Prostate gland (tissue), 2 donors: ENCODE data around the gene KLF11. TPM values are rescaled to one million over a fixed set of nuclear protein-coding genes. Genes with fewer than 3 reads are reported as not detected.

Source experiments
- DNase-seq: peaks from one replicate; pipeline ENCODE4 v3.0.0-alpha.2; 2019; ENCODE audit warnings: low spot score
- H3K27ac ChIP-seq, 2 donors: fragments of 200-600 bp; sonication (generic); 2 replicates each; pipeline ENCODE4 v1.5.1; 2017 to 2019
- H3K27me3 ChIP-seq: fragments of 200-600 bp; sonication (generic); replicated peaks from 2 replicates; pipeline ENCODE4 v1.5.1; 2019; ENCODE audit not compliant: insufficient read depth
- H3K36me3 ChIP-seq, 2 donors: fragments of 200-600 bp; sonication (generic); 1 replicate in 1 of 2; 2 replicates in 1 of 2; pipeline versions ENCODE4 v1.5.1 to v1.8.1; 2017 to 2019
- H3K4me1 ChIP-seq: fragments of 200-600 bp; sonication (generic); replicated peaks from 2 replicates; pipeline ENCODE4 v1.5.1; 2019
- H3K4me3 ChIP-seq, 2 donors: fragments of 200-600 bp; sonication (generic); 2 replicates each; pipeline ENCODE4 v1.5.1; 2017 to 2019
- H3K9me3 ChIP-seq: fragments of 200-600 bp; sonication (generic); 2 replicates; pipeline ENCODE4 v1.5.1; 2017
- CTCF ChIP-seq, 4 experiments: fragments of 200-600 bp in 2 of 4; fragments of 450-650 bp in 2 of 4; sonication (generic) in 2 of 4; IDR thresholded peaks; 1 replicate in 3 of 4; 2 replicates in 1 of 4; pipeline ENCODE4 v1.5.1; 2016 to 2019; ENCODE audit warnings: antibody characterized with exemption in 4 of 4, mild to moderate bottlenecking in 2 of 4, moderate library complexity in 2 of 4
- POLR2A ChIP-seq: fragments of 450-650 bp; IDR thresholded peaks from one replicate; pipeline ENCODE4 v1.6.1; 2016; ENCODE audit warnings: antibody characterized with exemption, mild to moderate bottlenecking
- POLR2AphosphoS5 ChIP-seq: sonication (generic); formaldehyde crosslinking; IDR thresholded peaks from one replicate; pipeline ENCODE4 v1.6.1; 2017; ENCODE audit warnings: antibody characterized with exemption
- WGBS: methylation state at CpG from one replicate; pipeline ENCODE4 v1.1.5; 2018; 5-methylcytosine and 5-hydroxymethylcytosine counted together
- intact Hi-C: fragments of 100-400 bp; cut with DNase I; formaldehyde crosslinking; loops from one replicate; pipeline ENCODE4 v1.14.2; 2022
- total RNA-seq, 2 donors: library from RNA; depleted of rRNA; stranded (reverse); fragments of >200 nt; gene quantifications; one replicate each; pipeline ENCODE4 v1.1.0, GENCODE V29; 2016

The KLF11 gene
- total RNA-seq, 2 donors from 2014 or later, result 4.3 to 37.9 TPM

GRCh38 chr2:10075101-10075500 lies 31.8 kb downstream of the KLF11 start:
- H3K4me1 ChIP-seq, result no peaks in the 10 kb centered on the region
- no peak overlapping the region for H3K27ac ChIP-seq
- TF ChIP-seq POLR2AphosphoS5 (no peak), CTCF (IDR thresholded peaks at IDR 0.05) (no peak), POLR2A (no peak)
- no peaks in the 10 kb centered on the region for H3K36me3 ChIP-seq
- H3K4me3 ChIP-seq, result no peak overlapping the region
- H3K9me3 ChIP-seq, result no peaks in the 10 kb centered on the region
- DNase-seq, result no peak
- 73% methylated on average over 13 of the region's 13 CpGs for WGBS
- intact Hi-C loops, result no loop called here
- no peaks in the 10 kb centered on the region for H3K27me3 ChIP-seq

DNA sequence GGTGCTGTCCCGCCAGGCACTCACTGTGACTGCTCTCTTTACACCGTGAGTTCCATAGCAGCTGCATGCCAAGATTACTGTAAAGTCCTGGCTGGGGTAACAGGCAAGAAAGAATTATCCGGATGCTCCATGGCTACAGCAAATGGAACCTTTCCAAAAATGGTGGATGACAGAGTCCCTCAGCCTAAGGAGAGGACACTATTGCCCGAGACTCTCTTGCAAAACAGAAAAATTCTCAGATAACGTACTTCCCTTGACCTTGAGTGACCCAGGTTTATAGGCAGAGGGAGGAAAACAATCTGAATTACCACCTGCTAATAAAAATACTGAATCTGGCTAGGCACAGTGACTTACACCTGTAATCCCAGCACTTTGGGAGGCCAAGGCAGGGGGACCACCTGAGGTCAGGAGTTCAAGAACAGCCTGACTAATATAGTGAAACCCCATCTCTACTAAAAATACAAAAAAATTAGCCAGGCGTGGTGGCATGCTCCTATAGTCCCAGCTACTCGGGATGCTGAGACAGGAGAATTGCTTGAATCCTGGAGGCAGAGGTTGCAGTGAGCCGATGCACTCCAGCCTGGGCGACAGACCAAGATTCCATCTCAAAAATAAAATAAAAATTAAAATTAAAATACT lies 32.3 kb downstream of the KLF11 start:
- WGBS, result 69% methylated on average over 9 of the region's 9 CpGs
- no peak for DNase-seq
- Histone ChIP-seq H3K4me3 (no peak overlapping the region), H3K27ac (no peak overlapping the region), H3K27me3 (no peaks in the 10 kb centered on the region), H3K4me1 (no peaks in the 10 kb centered on the region), H3K9me3 (no peaks in the 10 kb centered on the region), H3K36me3 (no peaks in the 10 kb centered on the region)
- intact Hi-C loops, result no loop called here
- TF ChIP-seq CTCF (IDR thresholded peaks at IDR 0.05) (no peak), POLR2A (no peak), POLR2AphosphoS5 (no peak)

- intact Hi-C loops, result no loop called here
- Histone ChIP-seq H3K27me3 (no peaks in the 10 kb centered on the region), H3K36me3 (no peaks in the 10 kb centered on the region), H3K4me3 (no peak overlapping the region), H3K9me3 (no peaks in the 10 kb centered on the region), H3K27ac (no peak overlapping the region), H3K4me1 (no peaks in the 10 kb centered on the region)
- DNase-seq, result no peak
- 87% methylated on average over 13 of the region's 13 CpGs for WGBS
- no peak for TF ChIP-seq POLR2AphosphoS5
Measured at GRCh38 chr2:10076511-10076910, 33.2 kb downstream of the KLF11 start.

- H3K27ac ChIP-seq, result no peak overlapping the region
- TF ChIP-seq POLR2AphosphoS5, result no peak
- TF ChIP-seq POLR2A, result no peak
- no peak for TF ChIP-seq CTCF (IDR thresholded peaks at IDR 0.05)
- intact Hi-C loops, result no loop called here
- no peaks in the 10 kb centered on the region for H3K4me1 ChIP-seq
- no peaks in the 10 kb centered on the region for H3K27me3 ChIP-seq
- WGBS, result 95% methylated on average over 5 of the region's 5 CpGs
- H3K4me3 ChIP-seq, result no peak overlapping the region
- no peaks in the 10 kb centered on the region for H3K36me3 ChIP-seq
- no peak for DNase-seq
- no peaks in the 10 kb centered on the region for H3K9me3 ChIP-seq
Measured at GRCh38 chr2:10076988-10077527, 33.7 kb downstream of the KLF11 start.

DNA sequence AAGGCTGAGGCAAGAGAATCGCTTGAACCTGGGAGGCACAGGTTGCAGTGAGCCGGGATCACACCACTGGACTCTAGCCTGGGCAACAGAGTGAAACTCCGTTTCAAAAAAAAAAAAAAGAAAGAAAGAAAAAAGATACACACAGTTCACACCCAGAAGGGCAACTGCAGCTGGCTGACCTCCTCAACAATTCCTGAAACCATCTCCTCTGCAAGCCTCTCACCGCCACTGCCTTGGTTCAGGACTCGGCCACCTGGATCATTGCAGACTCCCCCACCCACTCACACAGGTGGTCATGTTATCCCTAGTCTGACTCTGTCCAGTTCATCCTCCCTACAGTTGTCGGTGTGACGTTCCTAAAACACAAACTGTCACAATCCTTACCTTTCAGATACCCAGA lies 34.7 kb downstream of the KLF11 start:
- no peak overlapping the region for H3K27ac ChIP-seq
- 84% methylated on average over 7 of the region's 7 CpGs for WGBS

More for the DNA sequence above, 34.7 kb downstream of the KLF11 start:
- Histone ChIP-seq H3K27me3 (peaks cover 4% of the 10 kb centered on the region), H3K4me3 (no peak overlapping the region), H3K9me3 (no peaks in the 10 kb centered on the region), H3K36me3 (no peaks in the 10 kb centered on the region), H3K4me1 (no peaks in the 10 kb centered on the region)
- TF ChIP-seq CTCF (IDR thresholded peaks at IDR 0.05) (no peak), POLR2AphosphoS5 (no peak), POLR2A (no peak)
- intact Hi-C loops, result no loop called here
- DNase-seq, result no peak
